GM12891 (cell line): ENCODE results near the gene RBM48.

Experiments used
- POLR2A ChIP-seq: IDR thresholded peaks from 2 replicates; pipeline ENCODE4 v1.6.1; 2011; ENCODE audit warnings: low read depth, low read length, control low read depth
- POLR2AphosphoS5 ChIP-seq: IDR thresholded peaks from 2 replicates; pipeline ENCODE4 v1.6.1; 2011; ENCODE audit warnings: low read depth, low read length, control low read depth
- SPI1 ChIP-seq: IDR thresholded peaks from 2 replicates; pipeline ENCODE4 v1.6.1; 2011; ENCODE audit warnings: low read depth, low read length, control low read depth
- TAF1 ChIP-seq: IDR thresholded peaks from 2 replicates; pipeline ENCODE4 v1.6.1; 2011; ENCODE audit warnings: low read depth, low read length, control low read depth

DNA sequence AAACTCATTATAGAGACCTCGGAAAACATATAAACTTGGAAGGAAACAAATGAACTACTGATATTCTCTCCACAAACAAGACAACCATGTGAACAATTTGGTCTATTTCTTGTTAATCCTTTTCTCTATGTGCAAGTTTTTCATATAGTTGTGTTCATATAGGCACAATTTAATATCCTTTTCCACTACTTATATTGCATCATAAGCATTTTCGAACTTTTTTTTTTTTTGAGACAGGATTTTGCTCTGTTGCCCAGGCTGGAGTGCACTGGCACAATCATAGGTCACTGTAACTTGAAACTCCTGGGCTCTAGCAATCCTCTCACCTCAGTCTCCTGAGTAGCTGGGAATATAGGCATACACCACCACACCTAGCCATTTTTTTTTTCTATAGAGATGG, 5.5 kb upstream of the RBM48 start:
- TF ChIP-seq POLR2A = no peak
- no peak for TF ChIP-seq POLR2AphosphoS5
- no peak for TF ChIP-seq SPI1
- no peak for TF ChIP-seq TAF1
